22Rv1 (cell line): ENCODE results near the gene MYH10.

Source experiments
- H3K27ac ChIP-seq: fragments of 450-650 bp; 2 replicates; pipeline ENCODE4 v1.5.1; 2017
- CTCF ChIP-seq: fragments of 450-650 bp; IDR thresholded peaks from 2 replicates; pipeline ENCODE4 v1.5.1; 2017; ENCODE audit warnings: mild to moderate bottlenecking
- ZFX ChIP-seq: fragments of 450-650 bp; IDR thresholded peaks from 2 replicates; pipeline ENCODE4 v1.6.1; 2017; ENCODE audit warnings: antibody characterized with exemption, borderline replicate concordance

The MYH10 gene

GRCh38 chr17:8463099-8463498 lies 167.4 kb downstream of the MYH10 start:
- no peak overlapping the region for H3K27ac ChIP-seq
- no peak for TF ChIP-seq CTCF
- no peak for TF ChIP-seq ZFX

DNA sequence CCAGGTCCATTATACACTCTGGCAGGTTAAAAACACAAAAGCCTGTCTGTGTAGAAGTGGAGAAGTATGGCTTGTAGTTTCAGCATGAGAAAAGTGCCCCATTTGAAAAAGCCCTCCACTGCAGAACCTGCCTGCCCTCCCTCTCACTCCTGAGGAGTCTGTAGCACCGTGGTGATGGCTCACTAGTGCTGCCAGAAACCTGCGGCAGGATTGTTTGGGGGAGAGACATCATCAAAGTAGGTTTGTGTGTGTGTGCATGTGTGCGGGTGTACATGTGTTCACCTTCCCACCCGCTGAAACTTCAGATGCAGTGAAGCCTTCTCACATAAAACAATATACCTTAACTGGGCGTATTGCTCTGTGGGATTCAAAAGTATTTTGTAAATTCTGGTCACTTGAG lies 168.0 kb downstream of the MYH10 start:
- TF ChIP-seq ZFX (no peak), CTCF (no peak)

GRCh38 chr17:8459831-8460230 lies 170.7 kb downstream of the MYH10 start:
- no peak for TF ChIP-seq ZFX
- TF ChIP-seq CTCF = no peak
- no peak overlapping the region for H3K27ac ChIP-seq

More for the DNA sequence above, 168.0 kb downstream of the MYH10 start:
- H3K27ac ChIP-seq = no peak overlapping the region

DNA sequence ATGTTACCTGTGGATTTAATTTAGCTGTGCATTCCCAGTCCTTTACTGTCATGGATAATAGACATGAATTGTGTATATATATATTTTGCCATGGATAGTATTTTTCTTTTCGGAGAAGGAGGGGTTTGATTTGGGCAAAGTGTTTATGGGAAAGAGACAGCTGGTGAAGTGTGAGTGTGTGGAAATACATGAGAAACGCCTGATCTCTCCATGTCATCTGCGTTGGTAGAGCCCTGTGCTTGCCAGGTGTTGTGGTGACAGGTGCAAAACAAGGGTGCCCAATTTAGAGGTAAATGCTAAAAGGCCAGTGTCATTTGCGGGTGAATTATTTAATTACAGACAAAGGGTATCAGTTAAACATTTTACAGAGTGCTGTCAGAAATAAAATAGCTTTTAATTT lies 171.4 kb downstream of the MYH10 start:
- TF ChIP-seq CTCF (no peak), ZFX (no peak)
- H3K27ac ChIP-seq = no peak overlapping the region

DNA sequence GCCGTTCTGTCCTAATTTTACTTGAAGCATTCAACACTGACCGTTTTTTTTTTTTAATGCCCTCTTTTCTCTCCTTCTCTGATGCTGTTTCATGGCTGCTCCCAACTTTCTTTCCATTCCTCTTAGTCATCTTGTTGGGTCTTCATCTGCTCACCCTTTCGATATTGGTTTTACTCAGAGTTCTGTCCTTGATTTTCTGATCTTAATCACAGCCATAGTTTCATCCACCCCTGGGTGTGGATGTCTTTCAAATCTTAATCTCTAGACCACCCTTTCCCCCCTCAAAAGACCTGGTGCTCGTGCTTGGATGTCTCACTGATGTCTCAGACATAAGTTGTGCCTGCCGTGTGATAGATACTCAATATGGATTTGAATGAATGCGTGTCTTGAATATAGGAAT lies 172.4 kb downstream of the MYH10 start:
- H3K27ac ChIP-seq = no peak overlapping the region
- TF ChIP-seq CTCF (no peak), ZFX (no peak)

- TF ChIP-seq CTCF (no peak), ZFX (no peak)
- no peak overlapping the region for H3K27ac ChIP-seq
Observed at GRCh38 chr17:8455665-8456209, 174.8 kb downstream of the MYH10 start.

GRCh38 chr17:8453326-8453725 lies 177.2 kb downstream of the MYH10 start:
- no peak overlapping the region for H3K27ac ChIP-seq
- no peak for TF ChIP-seq CTCF
- TF ChIP-seq ZFX = no peak
